ENCODE data around the gene ITPRIP. TPM values are rescaled to one million over a fixed set of nuclear protein-coding genes. Genes with fewer than 3 reads are reported as not detected.
A peak's percentile ranks its signal among the peaks of the same experiment; 100 is the strongest.

Gene ITPRIP
- total RNA-seq, 1 donor from 2014 or later = 29.3 TPM

DNA sequence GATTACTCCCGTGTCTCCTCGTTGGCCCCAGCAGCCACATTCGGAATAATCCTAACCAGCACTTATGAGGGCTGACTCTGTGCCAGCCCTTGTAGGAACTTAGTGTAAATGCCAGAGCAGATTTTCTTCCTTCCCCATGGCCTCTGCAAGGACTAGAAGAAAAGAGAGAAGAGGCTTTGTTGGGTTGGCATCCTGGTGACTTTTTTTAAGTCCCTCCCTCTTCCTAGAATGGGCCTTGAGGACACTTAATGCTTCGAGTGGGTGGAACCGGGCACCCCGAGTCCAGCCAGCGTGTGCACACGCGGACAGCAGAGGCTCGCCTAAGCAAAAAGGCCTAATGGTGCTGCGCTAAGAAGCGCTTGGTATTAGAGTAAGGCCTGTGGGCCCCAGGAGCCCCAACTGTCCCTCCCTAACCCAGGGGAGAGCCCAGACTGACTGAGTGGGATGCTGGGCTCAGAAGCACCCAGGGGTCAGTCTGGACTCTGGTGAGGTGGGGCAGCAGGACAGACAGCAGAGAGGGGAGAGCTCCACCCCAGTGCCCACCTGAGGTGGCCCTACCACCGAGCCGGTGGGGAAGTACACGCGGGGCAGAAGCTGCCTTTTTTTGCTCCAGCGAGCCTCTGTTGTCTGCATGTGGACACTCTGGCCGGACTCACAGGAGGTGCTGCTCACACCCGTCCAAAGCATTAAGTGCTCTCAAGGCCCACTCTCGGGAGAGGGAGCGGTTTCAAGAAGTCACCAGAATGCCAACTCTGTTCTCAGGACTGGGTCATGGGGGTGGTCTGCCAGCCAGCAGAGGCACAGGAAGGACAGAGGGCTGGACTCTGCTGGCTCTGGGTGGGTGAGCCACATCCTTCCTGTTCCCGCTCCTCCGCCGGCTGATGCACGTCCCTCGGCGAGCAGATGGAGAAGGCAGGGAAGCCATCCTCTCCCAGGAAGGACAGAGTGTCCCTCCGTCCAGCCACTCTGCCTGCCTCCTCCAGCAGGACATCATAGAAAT is 12.5 kb downstream of the ITPRIP start:
- peak; percentile 59 for DNase-seq

DNA sequence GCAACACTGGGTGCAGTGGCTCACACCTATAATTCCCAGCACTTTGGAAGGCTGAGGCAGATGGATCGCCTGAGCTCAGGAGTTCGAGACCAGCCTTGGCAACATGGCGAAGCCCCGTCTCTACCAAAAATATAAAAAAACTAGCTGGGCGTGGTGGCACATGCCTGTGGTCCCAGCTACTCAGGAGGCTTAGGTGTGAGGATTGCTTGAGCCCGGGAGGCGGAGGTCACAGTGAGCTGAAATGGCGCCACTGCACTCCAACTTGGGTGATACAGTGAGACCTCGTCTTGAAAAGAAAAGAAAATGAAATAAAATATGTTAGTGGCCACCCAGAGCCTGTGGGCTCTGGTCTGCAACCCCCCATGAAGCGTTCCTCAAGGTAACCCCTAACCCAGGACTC is 13.3 kb downstream of the ITPRIP start:
- no peak for DNase-seq

DNA sequence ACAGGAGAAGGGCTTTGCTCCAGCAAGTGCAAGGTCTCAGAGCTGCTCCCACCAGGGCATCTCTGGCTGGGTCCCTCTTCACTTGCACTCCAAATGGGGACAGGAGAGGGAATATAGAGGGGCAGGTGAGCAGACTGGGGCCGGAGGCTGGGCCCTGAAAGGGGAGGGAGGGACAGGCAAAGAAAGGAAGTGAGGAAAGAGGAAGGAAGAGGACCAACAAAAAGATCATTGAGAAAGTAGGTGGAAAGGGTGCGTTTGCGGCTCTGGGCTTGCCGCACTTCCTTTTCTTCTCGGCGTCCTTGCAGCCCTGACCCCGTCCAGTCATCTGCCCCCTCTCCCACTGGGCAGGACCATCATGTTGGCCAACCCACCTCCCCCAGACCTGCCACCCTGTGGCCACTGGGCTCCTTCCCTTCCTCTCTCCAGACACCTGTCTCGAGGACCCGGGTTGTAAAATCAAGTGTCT is 14.0 kb downstream of the ITPRIP start:
- no peak for DNase-seq

DNA sequence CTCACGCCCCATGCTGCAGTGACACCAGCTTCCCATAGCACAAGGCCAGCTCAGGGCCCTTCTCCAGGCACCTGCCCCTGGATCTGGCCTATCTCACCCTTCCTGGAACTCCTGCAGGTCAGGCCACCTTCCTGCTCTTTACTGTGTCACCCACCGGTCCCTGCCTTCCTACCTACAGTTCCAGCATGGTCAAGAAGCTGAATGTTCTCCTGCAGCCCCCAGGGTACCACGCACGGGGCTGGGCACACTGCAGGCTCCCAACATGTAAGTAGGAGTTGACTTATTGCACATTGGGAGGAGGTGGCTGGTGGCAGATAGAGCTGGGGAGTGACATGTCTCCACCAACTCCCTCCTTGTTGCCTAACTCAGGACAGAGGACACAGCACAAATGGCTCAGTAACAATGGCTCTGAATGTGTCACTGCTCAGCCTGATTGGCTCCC is 14.5 kb downstream of the ITPRIP start:
- no peak for DNase-seq

DNA sequence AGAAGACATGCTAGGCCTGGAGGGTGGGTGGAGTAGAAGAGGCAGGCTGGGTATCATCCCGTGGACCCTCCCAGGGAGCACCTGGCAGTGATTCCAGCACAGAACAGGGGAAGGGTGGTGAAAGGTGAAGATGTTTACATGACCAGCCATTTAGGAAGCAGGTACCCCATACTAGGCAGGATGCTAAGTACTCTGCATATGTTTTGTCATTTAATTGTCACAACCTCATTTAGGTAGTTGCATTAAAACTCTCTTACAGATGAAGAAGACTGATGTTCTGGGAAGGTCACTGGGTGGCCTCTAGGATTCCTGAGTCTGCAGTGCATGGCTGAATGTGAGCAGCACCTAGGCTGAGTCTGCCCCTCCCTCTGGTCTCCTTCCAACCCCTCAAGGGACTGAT is 15.2 kb downstream of the ITPRIP start:
- no peak for DNase-seq

DNA sequence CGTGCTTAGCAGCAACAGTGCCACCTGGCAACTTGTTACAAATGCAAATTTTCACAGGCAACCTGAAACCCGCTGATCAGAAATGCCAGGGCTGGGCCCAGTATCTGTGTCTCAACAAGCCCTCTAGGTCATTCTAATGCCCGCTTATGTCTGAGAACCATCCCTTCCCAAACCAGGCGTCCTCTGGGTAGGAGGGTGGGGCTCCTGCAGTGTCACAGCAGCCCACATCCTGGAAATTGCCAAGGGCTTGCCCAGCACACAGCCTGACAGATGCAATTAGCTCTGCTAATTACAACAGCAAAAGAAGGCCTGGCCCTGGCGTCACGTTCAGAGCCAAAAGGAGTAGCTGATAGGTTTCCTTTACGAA is 15.9 kb downstream of the ITPRIP start:
- no peak for DNase-seq

DNA sequence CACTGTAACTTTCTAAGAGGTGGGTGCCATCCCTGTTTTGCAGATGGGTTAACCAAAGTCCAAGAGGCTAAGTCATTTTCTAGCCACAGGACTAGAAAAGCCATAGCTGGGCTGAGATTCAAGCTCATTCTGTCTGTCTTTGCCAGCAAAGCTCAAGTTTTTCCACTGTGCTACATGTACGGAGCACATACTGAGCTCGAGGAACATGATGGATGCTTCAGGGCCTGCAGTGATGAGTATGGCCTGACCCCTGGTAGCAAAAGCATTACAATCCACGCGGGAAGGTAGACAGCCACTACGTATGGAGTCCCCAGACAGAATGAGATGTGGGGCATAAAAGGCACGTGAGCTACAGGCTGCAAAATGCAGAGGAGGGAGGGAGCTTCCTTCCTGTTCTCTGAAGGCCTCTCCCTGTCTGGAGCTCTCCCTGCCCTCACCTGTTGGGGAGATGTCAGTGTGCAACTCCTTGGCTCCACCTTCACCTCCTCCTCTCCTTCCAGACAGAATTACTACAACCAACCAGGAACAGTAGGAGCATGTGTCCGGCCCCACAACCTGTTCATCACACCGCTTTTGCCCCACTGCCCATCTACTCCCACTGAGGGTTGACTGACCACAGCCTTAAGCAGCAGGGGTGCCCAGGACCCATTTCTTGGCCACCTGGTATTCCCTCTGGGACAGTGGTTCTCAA is 16.4 kb downstream of the ITPRIP start:
- DNase-seq = no peak

DNA sequence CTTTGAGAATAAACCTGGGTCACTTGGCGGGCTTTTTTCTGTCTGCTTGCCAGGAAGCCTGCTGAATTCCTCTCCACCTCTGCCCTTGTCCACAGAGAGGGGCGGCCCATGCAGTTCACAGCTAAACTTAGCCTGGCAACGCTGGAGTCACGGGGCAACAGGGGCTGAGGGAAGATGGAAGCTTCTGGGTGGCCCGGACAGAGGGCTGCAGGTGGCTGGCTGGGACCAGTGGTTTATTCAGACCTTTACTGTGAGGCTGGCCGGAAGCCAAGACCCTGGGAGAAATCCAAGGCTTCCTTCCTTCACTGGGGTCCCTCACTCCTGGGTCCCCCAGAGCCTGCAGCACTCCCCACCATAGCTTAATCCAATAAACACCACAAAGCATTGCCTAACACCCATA is 17.0 kb downstream of the ITPRIP start:
- no peak for DNase-seq

DNA sequence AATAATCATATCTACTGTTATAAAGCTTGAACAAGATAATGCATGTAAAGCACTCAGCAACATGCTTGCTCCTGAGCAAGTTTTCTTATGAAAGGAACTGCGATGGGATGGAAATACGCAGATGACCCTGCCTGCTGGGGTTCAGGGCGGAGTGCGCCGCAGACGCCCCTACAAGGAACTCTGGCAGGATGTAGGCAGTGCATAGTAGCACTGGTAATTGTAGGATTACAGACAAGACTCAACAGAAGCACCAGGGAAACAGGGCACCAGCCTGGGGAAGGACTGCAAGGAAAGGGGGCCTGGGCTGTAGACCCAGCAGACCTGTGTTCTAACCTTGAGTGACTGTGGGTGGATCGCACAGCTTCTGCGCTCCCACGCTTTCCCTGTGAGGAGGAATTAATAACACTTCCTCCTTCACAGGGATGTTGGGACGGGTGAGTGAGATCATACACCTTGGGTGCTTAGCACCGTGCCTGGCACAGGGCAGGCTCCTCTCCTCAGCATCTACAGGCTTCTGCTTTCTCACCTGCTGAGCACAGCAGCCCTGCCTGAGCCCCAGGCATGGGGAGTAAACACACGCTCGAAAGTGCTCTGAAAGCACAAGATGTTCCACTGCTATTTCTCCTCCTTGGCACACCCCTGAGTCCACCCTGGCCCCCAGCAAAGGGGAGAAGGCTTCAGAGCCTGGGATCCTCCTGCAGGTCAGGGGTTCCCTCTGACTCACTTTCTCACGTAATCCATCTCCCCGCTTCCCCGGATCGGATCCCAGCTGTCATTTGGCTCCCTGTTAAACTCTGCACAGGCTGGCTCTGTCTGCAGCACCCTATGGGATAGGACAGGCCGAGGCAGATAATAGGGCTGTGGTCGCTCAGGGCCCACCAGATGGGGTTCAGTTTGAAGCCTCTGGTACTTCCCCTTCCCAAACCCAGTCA is 19.2 kb downstream of the ITPRIP start:
- peak; percentile 43 for DNase-seq

DNA sequence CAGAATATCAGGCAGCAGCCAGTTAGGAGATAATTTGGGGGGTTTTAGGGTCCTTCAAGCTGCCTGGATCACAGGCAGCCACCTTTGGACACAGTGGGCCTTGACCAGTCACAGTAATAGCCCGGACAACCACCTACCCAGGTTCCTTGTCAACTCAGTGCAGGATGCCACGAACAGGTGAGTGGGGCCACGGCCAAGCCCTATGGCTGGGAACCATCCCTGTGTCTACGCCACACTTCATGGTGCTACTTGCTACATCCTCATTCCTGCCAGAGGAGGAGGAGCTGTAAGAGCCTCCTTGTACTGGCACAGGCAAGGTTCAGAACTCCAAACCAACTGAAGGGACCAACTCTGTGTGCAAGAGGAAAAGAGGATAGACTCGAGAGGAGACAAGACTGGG is 19.9 kb downstream of the ITPRIP start:
- DNase-seq = no peak

DNA sequence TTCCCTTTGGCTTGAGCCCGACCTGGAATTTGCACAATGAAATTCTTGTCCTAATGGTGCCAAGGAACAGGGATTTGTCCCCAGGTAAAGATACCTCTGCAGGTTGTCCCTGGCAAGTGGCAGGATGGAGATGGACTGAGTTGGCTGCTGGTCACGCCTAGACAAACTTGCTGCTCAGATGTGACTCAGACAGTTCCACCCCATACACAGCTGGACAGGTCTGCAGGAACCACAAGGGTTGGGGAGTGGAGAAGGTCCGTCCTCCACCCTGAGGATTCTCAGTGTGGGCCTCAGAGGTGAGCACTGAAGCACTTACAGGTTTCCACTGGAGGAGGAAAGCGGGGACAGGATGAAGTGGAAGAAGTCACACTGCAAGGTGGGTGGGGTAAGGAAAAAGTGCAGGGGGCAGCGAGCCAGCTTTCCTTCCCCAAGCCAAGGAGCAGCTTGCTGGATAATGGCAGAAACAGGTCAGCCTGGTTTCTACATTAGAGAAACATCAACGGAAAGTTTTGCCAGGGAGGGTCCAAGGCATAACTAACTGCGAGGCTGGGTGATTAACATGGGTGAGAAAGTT is 20.5 kb downstream of the ITPRIP start:
- no peak for DNase-seq

DNA sequence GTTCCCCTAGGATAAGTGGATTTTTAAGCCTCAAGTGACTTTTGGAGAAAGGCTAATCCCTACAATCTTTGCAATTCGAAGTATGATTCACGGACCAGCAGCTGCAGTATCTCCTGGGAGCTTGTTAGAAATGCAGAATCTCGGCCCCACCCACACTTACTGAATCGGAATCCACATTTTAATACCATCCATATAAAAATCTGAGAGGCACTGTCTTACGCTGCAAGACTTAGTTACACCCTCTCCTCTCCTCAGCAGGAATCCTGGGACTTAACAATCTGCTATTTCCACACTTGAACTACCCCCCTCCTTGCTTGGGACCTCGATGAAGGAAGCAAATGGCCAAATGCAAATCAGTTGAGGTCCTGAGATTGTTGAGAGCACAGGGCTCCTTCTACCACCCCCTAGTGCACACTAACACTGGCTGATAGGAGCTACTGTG is 21.0 kb downstream of the ITPRIP start:
- DNase-seq = no peak

DNA sequence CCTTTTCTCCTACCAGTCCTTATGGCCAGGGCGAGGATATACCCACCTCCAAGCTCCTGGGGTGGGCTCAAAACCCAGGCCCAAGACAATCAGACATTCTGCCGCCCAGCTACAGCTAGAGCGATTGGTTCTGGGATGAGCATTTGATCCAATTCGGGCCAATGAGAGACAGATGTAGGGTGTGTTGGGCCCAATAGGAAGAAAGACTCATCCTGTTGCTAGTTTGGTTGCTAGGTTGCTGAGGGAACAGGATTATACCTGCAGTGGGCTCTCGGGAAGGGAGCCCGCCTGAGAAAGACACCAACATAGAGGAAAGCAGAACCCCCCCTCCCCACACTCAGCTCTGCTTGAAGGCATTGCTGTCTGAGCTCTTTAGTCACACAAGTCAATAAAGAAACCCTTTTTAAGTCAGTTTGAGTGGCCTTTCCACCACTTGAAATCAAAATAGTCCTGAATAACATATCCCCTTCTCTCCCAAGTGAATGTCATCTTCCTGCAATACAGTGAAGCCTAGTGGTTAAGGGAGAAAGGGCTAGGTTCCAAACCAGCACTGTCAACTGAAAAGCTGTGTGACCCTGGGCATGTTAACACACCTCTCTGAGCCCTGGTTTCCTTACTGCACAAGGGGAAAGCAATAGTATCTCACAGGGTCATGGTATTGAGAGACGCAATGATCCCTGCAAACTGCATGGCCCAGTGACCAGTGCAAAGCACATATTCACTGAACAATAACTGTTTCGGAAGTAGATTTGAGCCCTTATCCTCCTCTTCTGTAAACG is 21.8 kb downstream of the ITPRIP start:
- DNase-seq = no peak

DNA sequence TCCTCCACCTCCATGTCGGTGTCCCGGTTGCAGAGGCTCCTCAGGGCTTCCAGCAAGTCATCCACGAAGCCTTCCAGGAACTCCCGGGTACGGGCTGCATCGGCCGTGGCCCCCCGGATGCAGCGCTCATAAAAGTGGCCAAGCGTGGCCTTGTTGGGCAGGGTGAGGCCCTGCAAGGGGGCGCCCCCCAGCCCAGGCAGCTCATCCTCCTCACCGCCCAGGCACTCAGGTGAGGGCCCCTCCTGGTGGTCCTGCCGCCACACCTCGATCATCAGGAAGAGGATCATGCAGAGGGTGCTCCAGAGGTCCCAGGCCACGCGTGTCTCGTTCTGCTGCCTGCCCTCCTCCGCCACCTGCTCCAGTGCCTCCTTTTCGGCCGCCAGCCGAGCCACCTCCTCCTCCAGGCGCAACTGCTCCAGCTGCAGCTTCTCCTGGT is 22.8 kb downstream of the ITPRIP start:
- DNase-seq = no peak

DNA sequence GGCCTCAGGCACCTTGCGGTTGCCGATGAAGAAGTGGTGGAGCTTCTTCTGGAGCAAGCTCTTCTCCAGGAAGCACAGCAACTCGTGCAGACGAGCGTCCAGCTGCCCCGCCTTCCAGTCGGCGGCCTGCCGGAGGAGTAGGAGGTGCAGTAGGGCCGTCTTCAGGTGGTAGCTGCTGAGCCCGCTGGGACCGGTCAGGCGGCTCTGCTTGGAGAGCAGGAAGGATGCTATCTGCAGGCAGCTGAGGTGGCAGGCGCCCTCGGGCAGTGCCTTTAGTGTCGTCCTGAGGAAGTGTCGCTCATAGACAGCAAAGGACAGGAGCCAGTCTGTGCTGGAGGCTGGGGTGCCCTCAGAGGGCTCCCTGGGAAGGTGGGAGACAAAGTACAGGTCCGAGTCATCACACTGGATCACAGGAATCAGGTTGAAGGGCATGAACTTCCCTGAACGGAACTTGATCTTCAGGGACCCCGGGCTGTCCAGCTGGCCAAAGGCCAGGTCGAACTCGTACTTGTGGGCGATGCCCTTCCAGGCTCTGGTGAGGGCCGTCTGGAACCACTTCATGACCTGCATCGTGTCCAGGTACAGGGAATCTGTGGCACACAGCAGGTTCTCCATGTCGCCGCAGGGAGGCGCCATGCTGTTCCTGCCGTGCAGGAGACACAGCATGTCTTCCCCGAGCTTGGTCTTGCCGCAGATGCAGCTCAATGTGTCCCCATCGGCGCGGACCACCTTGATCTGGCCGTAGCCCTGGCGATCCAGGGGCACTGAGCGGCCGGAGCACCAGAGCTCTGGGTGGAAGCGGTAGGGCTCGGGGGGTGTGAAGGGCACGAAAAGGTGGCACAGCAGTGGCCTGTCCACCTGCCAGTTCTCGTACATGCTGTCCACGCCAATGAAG is 23.4 kb downstream of the ITPRIP start:
- no peak for DNase-seq

DNA sequence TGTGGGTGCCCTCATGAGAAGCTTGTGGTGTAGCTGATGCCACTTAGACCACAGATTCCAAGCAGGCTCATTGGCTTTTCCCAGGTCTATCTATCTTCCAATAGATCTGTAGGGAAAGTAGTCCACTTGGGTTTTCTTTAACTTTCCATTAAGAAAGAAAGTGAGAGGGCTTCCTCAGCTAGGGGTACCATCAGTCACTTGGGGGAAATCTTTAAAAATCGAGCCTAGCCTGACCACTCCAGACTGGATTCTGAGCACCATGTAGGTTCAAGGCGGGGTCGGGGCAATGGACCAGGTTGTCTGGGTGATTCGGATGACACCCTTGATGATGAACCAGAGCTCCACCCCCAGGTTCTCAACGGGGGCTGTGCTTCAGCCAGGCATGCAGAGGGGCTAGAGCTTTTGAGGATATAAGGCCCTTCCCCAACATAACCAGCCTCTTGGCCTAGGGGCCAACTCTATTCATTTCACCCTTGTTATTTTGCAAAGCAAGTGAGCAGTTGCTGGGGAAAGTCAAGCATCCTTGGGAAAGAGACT is 27.0 kb downstream of the ITPRIP start:
- DNase-seq = no peak

DNA sequence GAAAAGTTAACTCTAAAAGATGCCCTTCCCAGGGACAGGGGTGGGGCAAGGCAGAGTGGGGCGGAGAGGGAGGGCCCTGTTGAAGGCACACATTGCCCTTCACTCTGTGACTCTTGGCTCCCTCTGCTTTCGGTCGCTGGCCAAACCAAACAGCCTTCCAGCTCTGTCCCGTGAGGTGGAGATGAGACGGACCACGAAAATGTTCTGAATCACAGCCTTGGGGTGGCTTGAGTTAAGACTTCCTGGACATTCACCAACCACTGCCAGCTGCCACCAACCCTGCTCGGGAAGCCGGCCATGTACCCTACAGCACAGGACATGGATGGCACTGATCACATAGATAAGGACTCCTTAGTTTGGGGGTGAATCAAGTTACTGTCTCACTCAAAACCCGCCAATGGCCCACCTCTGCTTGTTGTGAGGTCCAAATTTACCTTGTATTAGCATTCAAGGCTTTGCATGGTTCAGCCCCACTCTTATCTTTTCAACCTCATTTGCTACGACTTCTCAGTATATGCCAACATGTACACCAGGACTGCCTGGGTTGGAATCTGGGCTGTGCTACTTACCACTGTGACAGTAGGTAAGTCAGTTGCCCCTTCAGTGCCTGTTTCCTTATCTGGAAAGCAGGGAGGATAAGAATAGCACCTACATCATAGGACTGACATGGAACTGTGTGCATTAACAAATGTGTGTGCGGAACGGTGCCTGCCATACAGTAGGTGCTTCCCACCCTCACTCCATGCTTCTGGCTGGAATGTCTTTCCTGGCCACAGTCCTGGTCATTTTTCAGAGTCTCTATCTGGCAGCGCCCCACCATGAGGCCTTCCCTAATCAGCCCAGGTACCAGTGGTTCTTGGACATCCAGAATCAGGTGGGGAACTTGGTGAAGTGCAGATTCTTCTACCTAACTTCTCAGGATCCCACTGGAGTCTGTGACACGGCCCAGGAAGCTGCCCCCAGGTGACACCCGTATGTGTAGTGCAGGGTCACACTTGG is 28.0 kb downstream of the ITPRIP start:
- DNase-seq = peak; percentile 58

DNA sequence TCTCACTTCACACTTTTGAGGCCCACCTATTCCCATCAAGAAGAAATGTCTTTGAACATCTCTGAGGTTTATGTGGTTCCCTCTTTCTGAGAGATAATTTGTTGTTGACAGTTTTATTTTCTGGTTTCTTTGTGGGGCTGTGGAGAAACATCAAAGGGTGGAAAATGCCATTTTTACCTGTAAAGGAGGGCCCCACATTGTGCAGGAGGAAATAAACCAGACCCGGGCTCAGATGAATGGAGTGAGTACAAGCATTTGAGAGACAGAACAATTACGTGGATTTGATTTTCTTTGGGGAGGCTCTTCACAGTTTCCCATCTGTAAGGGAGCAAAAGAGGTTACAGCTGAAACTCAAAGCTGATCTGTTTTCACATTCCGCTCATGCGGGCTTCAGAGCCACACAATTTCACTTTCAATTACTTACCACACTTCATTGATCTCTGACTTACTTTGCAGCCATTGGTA is 29.8 kb downstream of the ITPRIP start:
- DNase-seq = no peak

Measured in dermis blood vessel endothelial cell (primary cell).